Fibroblast of the aortic adventitia (primary cell): Measurements from ENCODE around the gene NPW. TPM values are rescaled to one million over a fixed set of nuclear protein-coding genes. Genes with fewer than 3 reads are reported as not detected.

Experiments
- DNase-seq: peaks from one replicate; pipeline ENCODE4 v3.0.0-alpha.2; 2010; ENCODE audit warnings: low read depth
- H3K4me3 ChIP-seq: 2 replicates; pipeline ENCODE4 v1.5.1; 2011; ENCODE audit warnings: low read depth, mild to moderate bottlenecking, control low read depth, low read length, moderate library complexity
- total RNA-seq: library from RNA; depleted of rRNA; stranded (reverse); fragments of >200 nt; gene quantifications from 2 replicates; pipeline ENCODE4 v1.2.3, GENCODE V29; 2012; ENCODE audit warnings: low replicate concordance
- TF ChIP-seq, protein P1 (sequence below): IDR thresholded peaks from 2 replicates; pipeline ENCODE4 v1.5.1; 2011; ENCODE audit warnings: mild to moderate bottlenecking, low read length, control low read depth, inconsistent platforms; ENCODE audit not compliant: insufficient read depth

NPW gene
- total RNA-seq, 1 donor, result 0.45 TPM

DNA sequence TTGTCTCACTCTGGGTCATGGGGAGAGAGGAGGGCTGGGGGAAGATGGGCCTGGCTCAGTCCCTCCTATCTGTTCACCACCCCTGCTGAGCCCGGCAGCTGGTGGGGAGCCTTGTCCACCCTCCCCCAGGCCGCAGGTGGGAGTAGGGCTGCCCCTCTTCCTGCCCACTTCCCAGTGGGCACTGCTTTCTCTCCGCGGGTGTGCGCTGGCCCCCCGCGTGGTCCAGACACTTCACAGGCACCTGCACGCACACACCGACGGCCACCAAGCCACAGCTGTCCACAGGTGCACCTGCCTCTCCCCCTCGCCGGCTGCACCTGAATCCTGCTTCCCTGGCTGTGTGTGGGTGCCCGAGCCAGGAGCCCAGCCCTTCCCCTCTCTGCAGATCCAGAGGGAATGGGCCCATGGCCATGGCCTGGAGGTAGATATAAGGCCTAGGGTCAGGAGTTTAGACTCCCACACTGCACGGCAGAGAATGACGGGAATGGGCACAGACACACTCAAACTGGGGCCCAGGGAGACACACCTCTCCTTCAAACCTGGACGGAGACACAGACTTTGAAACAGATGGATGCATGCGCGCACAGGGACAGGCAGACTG, 9.1 kb downstream of the NPW start:
- no peak for DNase-seq
- TF ChIP-seq, protein P1, sequence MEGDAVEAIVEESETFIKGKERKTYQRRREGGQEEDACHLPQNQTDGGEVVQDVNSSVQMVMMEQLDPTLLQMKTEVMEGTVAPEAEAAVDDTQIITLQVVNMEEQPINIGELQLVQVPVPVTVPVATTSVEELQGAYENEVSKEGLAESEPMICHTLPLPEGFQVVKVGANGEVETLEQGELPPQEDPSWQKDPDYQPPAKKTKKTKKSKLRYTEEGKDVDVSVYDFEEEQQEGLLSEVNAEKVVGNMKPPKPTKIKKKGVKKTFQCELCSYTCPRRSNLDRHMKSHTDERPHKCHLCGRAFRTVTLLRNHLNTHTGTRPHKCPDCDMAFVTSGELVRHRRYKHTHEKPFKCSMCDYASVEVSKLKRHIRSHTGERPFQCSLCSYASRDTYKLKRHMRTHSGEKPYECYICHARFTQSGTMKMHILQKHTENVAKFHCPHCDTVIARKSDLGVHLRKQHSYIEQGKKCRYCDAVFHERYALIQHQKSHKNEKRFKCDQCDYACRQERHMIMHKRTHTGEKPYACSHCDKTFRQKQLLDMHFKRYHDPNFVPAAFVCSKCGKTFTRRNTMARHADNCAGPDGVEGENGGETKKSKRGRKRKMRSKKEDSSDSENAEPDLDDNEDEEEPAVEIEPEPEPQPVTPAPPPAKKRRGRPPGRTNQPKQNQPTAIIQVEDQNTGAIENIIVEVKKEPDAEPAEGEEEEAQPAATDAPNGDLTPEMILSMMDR, result no peak
- H3K4me3 ChIP-seq, result no peak overlapping the region

DNA sequence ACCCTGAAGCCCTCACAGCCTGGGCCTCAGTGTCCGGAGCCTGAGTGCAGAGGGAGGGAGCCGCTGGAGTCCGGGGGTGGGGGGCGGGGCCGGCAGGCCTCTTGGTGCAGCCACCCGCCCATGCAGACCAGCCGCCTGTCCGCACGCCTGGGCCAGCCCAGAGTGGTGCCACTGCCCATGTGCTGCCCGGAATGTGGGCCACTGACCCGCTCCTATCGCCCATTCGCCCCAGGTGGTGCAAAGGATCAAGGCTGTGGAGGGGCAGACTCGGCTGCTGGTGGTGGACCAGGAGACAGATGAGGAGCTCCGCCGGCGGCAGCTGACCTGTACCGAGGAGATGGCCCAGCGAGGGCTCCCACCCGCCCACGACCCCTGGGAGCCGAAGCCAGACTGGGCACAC, 9.8 kb downstream of the NPW start:
- H3K4me3 ChIP-seq, result no peak overlapping the region
- TF ChIP-seq, protein P1, result no peak
- DNase-seq, result no peak

DNA sequence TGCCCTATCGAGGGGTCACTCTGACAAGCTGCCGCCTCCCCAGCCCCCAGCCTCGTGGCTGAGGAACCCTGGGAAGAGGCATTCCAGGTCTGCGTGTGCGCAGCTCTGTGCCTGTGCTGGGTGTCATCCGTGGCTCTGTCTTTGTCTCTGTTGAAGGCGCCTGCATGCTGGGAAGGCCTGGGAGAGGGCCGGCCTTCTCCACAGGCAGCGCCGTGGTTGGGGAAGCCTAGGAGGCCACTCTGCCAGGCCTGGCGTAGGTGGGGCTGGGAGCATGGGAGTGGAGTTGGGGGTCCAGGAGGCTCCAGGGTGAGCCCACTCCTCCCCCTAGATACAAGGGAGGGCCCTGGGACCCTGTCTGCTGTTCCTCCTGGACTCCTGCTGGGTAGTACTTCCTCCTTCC, 10.5 kb downstream of the NPW start:
- TF ChIP-seq, protein P1, result no peak
- DNase-seq, result no peak
- no peak overlapping the region for H3K4me3 ChIP-seq

DNA sequence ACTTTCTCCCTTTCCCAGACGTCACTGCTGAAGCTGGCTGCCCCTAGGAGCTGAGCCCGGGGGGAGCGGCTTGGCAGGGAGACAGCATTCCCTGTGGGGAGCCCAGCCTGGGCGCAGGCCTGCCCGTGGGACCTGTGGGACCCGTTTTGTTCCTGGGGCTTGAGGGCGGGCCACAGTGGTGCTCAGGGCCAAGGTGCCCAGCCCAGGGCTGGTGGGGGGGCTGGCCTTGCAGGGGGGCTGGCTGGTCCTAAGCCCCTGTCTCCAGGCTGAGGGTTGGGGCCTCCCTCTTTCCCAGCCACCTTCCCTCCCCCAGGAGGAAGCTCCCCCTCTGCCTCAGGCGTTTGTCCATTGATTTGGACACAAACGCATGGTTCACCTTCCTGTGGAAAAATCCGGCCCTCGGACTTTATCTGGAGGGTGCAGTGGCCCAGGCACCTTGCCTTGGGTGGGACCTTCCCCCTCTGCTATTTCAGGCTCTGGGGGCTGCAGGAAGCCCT, 11.5 kb downstream of the NPW start:
- no peak overlapping the region for H3K4me3 ChIP-seq
- TF ChIP-seq, protein P1, result no peak
- DNase-seq, result no peak

DNA sequence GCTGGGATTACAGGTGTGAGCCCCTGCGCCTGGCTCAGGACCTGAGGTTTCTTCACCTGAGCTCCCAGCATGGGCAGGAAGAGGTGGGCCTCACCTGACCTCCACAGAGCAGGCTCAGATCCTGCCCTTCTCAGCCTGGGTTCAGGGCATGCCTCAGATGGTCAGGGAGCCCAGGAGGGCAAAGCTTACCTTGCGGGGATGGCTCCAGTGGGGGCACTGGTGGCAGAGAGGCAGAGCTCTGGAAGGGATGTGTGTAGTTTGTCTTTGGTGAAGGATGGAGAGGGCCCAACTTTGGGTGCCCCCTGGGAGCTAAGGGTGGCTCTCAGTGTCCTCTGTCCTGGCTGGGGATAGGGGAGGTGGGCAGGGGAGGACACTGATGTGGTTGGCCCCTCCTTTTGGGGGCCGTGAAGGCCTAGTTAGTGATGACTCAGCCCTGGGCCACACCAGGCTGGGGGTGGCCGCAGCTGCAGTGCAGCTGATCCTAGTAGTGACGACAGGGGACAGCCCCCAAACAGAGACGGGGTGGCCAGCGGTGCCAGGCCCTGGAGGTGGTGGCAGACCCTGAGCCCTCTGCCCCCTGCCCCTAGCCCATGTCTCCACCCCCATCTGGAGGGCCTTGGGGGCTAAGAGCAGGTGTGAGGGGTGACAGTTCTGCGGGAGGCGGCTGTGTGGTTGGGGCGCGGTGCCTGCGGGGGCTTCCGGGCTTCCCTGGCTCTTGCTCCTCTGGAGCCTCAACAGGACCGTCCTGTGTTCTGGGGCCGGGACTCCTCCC, 12.9 kb downstream of the NPW start:
- TF ChIP-seq, protein P1, result no peak
- H3K4me3 ChIP-seq, result no peak overlapping the region
- no peak for DNase-seq

DNA sequence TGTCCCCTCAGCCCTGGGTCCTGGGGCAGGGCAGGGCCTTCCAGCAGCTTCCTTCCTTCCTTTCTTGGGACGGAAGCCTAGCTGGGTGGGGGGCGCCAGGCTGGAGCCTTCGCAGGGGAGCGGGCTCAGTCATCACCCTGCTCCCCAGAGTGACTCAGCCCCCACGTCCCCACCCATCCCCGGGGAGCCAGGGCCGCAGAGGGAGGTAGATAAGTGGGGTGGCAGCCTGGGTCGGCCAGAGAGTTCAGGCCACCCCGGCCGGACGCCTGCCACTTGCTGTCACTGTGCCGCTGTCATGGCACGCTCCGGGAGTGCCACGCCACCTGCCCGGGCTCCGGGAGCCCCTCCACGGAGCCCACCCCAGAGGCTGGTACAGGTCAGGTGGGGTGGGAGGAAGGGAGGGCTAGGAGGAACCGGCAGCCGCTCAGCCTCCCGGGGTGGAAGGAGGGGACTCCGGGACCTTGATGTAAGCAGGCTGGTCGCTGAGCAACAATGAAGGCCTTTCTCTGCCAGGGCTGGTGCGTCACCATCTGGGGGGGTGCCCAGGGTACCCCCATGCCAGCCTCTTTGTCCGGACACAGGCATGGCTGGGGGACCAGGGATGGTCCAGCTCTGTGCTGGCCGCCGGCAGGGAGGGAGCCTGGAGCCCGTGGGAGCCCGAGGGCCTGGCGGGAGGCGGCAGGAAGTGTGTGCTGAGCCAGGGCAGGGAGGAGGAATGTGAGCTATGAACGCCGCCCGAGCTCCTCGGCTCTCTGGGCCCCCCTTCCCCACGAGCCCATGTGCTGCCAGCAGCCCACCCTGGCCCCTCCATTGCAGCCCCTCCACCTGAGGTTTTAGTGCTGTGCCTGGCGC, 13.7 kb downstream of the NPW start:
- peak overlapping the region; percentile 22 for H3K4me3 ChIP-seq
- TF ChIP-seq, protein P1, result no peak
- DNase-seq, result peak; percentile 61

DNA sequence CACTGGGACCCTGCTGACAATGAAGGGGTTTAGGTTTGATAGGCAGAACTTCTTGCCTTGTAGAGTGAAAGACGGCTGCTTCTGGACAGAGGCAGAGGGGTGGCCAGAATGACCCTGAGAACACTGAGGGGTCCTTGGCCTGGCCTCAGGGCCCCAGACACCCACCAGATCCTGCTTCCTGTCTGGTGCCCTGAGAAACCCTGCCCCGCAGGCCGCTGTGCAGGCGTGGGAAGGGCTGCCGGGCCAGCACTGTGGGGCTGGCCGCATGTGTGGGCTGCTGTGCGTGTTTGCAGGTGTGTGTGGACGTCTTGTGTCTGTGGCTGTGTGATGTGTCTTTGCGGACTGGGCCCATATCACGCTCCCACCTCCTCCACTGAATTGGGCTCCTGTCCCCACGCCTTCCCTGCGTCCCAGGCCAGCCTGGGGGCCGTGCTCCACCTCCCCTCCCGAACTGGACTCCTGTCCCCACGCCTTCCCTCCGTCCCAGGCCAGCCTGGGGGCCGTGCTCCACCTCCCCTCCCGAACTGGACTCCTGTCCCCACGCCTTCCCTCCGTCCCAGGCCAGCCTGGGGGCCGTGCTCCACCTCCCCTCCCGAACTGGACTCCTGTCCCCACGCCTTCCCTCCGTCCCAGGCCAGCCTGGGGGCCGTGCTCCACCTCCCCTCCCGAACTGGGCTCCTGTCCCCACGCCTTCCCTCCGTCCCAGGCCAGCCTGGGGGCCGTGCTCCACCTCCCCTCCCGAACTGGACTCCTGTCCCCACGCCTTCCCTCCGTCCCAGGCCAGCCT, 14.5 kb downstream of the NPW start:
- H3K4me3 ChIP-seq, result peak overlapping the region; percentile 6
- DNase-seq, result peak; percentile 11
